GM18511 (cell line): ENCODE data around the gene FBXO38.

ENCODE experiments used
- ATAC-seq: cut with Tn5 transposase; IDR thresholded peaks from one replicate; pipeline ENCODE4 v1.9.1; 2021; ENCODE audit warnings: mild to moderate bottlenecking, moderate library complexity; ENCODE audit not compliant: unreplicated experiment

FBXO38 gene

DNA sequence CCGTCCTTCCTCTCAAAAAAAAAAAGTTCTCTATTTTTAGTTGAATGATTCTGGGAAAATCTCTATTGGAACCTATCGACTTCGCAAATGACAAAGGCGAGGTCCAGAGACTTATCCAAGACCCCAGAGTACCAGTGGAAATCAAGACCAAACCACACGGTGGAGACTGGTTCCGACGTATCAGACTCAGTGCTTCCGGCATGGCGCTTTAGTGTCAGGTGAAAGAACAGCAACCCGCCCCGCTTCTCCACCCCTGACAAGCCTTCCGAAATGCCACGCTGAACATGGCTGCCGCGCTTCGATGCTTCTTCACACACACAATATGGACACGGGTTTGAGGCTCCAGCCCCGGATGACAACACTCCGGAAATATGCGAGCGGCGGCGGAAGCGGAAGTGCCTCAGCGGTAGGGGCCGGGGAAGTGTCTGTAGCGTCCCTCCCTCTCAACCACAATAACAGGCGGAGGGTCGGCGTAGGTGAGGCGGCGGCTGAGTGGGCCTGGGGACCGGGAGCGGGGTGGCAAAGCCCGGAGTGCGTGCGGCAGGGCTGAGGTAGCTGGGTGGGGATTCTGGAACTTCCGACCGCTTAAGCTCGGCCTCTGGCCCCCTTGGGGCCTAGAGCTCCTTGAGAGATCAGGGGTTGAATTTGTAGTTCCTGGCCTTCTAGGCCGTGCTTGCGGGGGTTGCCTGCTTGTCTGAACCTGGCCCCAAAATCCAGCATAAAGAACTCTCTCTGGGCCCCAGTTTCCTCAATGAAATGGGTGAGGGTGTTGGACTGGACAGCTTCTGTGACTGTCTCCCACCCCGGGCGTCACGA, at the start of gene FBXO38:
Gene FBXO38, plus strand, starts transcription at position 395 of the 816 bp plus-strand sequence. CDS start 10,819 bp downstream, outside the sequence.
- ATAC-seq: peak; percentile 98

- no peak for ATAC-seq
Measured at GRCh38 chr5:148335259-148335658, 48.5 kb upstream of the FBXO38 start, which contains the start of gene SPINK9. TSS of gene SPINK9 (plus strand) at chr5:148335559. CDS start at chr5:148335614, 55 bp downstream.

GRCh38 chr5:148336704-148337435, 46.9 kb upstream of the FBXO38 start:
- ATAC-seq: peak; percentile 87

DNA sequence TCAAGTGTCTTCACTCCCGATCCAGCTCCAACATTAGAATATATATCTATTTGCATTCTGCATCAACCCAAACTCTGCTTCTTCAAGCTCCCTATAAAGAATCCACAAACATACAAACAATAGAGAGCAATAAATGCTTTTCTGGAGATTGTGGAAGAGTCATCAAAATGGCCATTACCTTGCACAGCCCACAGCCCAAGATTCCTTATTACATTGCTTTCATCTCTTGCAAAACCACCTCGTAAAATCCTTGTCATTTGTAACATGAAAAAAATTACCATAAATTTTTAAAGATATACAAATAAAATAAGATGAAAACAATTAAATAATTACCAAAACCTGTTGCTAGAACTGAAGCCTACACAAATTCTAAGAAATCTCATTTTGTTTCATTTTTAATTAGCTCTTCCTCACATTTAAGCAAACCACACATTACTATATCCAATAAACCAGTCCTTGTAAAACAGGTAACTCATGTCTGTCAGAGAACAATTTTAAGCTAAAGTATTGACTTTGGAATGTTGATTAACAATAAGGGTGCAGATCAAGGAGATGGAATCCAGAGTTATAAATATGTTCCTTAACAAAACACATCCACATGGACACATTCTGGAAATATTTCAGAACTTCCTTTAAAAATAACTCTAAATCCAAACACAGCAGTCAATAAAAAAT, 41.2 kb upstream of the FBXO38 start:
- ATAC-seq: no peak

DNA sequence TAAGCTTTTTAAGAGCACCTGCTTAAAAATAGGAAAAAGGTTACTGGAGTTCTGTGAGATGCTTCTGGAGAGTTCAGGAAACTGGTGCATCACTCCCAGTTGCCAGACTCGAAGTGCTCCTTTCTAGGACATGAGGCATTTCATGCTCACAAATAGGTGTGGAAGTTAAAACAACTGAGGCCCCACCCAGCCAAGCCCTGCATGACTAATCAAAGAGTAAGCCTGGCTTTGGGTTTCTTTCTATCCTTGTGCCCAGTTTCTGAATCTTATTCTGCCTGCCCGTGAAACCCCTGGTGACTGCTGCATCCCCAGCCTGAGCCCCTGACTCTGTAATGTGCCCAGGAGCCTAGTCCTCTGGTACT, 40.7 kb upstream of the FBXO38 start:
- ATAC-seq: no peak

GRCh38 chr5:148343603-148344487, 39.9 kb upstream of the FBXO38 start:
- no peak for ATAC-seq

DNA sequence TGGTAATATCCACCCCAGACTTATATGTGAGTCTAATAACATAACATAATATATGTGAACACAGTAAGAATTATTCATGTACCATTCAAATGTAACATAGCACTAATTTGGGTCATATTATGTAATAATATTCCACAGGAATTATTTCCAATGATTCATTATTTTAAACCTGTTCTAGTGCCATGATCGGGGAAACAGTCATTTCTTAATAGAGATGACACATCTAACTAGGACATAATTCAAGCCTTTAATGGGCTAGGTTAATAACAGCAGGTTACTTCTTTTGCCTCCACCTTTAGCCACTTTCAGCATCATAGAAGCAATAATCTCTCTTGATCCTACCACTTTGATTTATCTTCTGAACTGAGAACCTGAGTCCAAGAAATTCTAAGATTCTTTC, 36.1 kb upstream of the FBXO38 start:
- ATAC-seq: no peak

- ATAC-seq: no peak
Measured at GRCh38 chr5:148352696-148353095, 31.1 kb upstream of the FBXO38 start.

GRCh38 chr5:148353634-148354033, 30.1 kb upstream of the FBXO38 start:
- no peak for ATAC-seq

DNA sequence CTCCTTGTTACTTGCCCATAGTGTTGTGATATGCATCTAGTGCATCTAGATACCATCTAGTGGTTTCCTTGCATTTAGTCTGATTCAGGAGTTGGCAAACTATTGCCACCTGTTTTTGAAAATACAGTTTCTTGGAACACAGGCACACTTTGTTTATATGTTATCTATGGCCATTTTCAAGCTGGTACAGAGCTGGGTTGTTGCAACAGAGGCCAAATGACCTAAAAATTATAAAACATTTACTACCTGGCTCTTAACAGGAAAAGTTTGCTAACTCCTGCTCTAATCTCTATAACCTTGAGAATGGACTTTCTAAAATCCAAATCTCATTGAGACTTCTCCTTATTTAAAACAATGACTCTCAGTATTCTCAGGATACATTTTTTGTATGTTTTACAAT, 19.4 kb upstream of the FBXO38 start:
- ATAC-seq: no peak

- ATAC-seq: no peak
Measured at GRCh38 chr5:148368299-148368698, 15.5 kb upstream of the FBXO38 start.

DNA sequence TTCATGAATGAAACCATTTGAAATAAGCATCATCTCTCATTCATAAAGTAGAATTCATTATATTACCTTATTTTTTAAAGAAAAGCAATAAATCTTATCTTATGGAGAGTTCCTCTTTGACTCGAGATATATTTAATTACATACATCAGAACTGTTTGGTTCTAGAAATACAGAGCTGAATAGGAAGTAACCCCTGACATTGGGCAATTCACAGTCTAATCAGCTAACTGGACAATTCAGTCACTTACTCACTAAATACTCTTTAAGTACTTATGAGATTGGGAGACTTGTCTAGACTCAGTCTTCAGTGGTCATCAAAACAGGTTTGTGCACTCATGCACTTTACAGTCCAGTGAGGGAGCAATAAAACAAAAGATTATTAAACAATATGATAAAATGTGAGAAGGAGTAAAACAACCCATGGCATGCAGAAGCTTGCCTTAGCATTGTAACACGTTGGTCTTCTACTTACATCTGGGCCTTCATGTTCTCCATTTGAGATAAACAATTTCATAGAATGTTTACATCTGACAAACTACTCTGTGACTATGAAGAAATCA, 11.5 kb upstream of the FBXO38 start:
- ATAC-seq: no peak

GRCh38 chr5:148372893-148373292, 10.9 kb upstream of the FBXO38 start:
- no peak for ATAC-seq

DNA sequence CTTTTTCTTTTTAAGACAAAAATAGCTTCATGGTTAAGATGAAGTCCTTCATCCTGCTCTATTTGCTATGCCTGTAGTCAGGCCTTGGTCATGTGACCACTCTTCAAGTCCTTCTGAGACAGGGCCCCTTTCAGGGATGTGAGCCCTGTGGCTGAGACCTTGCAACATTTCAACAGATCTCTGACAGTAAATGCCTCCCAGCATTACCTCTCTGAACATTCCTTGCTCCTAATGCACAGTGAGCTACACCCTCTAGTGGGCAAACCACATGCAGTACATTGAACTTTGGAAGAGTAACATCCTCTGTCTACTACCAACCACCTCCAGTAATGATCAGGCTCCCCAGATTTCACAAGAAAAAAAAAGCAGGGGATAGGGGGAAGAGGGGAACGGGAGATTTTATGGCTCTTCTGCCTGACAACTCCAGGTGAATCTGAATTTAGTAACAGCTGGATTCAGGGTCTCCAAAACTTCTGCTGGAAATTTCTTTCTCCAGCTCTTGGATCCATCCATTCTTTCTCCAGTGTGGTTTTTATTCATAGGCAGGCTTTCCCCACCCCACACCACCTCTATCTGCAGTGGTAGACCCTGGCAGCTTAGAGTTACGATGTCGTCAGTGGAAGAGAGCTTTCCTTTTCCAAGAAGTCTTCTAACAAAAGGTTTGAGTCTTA, 8.9 kb upstream of the FBXO38 start:
- ATAC-seq: peak; percentile 91

DNA sequence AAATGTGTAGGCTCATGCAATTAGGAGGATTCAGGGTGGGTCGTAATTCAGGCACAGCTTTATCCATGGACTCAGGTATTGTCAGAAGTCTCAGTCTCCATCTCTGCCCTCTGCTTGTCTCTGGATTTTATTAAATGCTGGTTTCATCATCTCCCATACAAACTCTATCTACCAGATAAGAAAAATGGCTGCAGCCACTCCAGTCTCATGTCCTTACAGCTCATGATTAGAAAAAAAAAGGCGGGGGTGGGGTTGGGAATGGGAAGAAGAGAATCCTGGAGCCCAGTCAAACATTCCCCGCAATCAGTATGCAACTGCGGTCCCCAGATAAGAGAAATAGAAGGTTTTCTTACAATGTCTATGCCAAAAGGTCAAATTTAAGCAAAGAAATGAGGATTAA, 7.6 kb upstream of the FBXO38 start:
- no peak for ATAC-seq

DNA sequence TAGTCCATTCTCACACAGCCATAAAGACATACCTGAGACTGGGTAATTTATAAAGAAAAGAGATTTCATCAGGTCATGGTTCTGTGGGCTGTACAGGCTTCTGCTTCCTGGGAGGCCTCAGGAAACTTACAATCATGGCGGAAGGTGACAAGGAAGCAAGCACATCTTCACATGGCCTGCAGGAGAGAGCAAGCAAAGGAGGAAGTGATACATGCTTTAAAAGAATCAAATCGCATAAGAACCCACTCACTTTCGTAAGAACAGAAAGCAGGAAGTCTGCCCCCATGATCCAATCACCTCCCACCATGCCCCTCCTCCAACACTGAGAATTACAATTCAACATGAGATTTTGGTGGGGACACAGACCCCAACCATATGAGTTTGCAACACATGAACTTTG, 5.1 kb upstream of the FBXO38 start:
- ATAC-seq: no peak

DNA sequence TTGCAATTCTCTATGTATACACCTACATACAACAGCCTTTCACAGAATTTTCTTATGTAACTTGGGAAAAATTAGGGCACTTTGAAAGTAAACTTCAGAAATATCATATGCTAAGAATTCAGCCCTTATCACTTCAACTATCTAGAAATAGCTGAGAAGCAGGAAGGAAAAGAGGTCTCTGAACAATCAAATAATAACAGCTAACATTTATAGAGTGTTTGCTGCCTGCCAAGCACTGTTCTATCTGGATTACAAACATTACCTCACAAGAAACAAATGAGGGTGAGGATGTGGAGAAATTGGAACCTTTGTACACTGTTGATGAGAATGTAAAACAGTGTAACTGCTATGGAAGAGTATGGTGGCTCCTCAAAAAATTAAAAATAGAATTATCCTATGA, 4.4 kb upstream of the FBXO38 start:
- ATAC-seq: no peak

DNA sequence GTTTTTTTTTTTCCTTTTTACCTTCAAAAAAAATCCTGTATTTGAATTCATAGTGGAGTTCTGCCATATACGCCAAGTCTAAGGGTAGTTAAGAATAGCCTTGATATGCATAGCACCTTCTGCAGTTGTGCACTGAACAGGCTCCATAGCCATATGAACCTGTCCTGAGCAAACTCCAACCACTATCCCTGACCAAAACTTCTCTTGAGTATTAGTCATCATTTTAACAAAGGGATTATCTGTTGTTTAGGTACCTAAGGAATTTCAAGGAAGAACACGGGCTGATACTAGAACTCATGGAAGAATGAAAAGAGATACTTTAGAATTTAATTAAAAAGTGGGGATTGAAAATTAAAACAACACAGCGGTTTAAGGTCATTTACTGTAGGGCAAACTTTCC, 1.9 kb upstream of the FBXO38 start:
- no peak for ATAC-seq

GRCh38 chr5:148382961-148383360, 797 bp upstream of the FBXO38 start:
- no peak for ATAC-seq

GRCh38 chr5:148384380-148384737, 601 bp downstream of the FBXO38 start:
- peak; percentile 29 for ATAC-seq
